MM.1S (cell line): ENCODE results near the gene RASSF4.

ENCODE experiments used
- DNase-seq: peaks from one replicate; pipeline ENCODE4 v3.0.0-alpha.2; 2015
- H2AFZ ChIP-seq: fragments of 300-600 bp; sonication (generic); 2 replicates; pipeline ENCODE4 v1.6.0; 2016; ENCODE audit warnings: antibody characterized with exemption, low read length
- H3F3A ChIP-seq: fragments of 300-600 bp; sonication (generic); 2 replicates; pipeline ENCODE4 v1.6.1; 2016; ENCODE audit warnings: mild to moderate bottlenecking, antibody characterized with exemption, low read length, moderate library complexity, mixed read lengths; ENCODE audit not compliant: insufficient read depth
- H3K27ac ChIP-seq: fragments of 300-600 bp; sonication (generic); 2 replicates; pipeline ENCODE4 v1.5.1; 2016; ENCODE audit warnings: mild to moderate bottlenecking, low read length
- H3K27me3 ChIP-seq: fragments of 300-600 bp; sonication (generic); replicated peaks from 2 replicates; pipeline ENCODE4 v1.6.0; 2016; ENCODE audit warnings: low read length; ENCODE audit not compliant: insufficient read depth
- H3K36me3 ChIP-seq: fragments of 300-600 bp; sonication (generic); replicated peaks from 2 replicates; pipeline ENCODE4 v1.6.1; 2016; ENCODE audit warnings: mild to moderate bottlenecking, low read length, mixed read lengths; ENCODE audit not compliant: insufficient read depth
- H3K4me1 ChIP-seq: fragments of 300-600 bp; sonication (generic); 2 replicates; pipeline ENCODE4 v1.6.1; 2016; ENCODE audit warnings: low read length, mixed read lengths
- H3K4me2 ChIP-seq: fragments of 300-600 bp; sonication (generic); 2 replicates; pipeline ENCODE4 v1.6.0; 2016; ENCODE audit warnings: low read depth, low read length
- H3K4me3 ChIP-seq: fragments of 300-600 bp; sonication (generic); 2 replicates; pipeline ENCODE4 v1.5.1; 2016; ENCODE audit warnings: low read length, mixed read lengths
- H3K79me2 ChIP-seq: fragments of 300-600 bp; sonication (generic); 2 replicates; pipeline ENCODE4 v1.6.1; 2016; ENCODE audit warnings: mixed run types, low read length, mixed read lengths
- H3K9ac ChIP-seq: fragments of 300-600 bp; sonication (generic); 2 replicates; pipeline ENCODE4 v1.6.1; 2016; ENCODE audit warnings: low read length, mixed read lengths
- H3K9me2 ChIP-seq: fragments of 300-600 bp; sonication (generic); replicated peaks from 2 replicates; pipeline ENCODE4 v1.6.1; 2016; ENCODE audit warnings: mild to moderate bottlenecking, low read length, mixed read lengths; ENCODE audit not compliant: insufficient read depth
- H3K9me3 ChIP-seq: fragments of 300-600 bp; sonication (generic); replicated peaks from 2 replicates; pipeline ENCODE4 v1.6.1; 2016; ENCODE audit warnings: mild to moderate bottlenecking, low read length, mixed read lengths; ENCODE audit not compliant: insufficient read depth
- H4K20me1 ChIP-seq: fragments of 300-600 bp; sonication (generic); 2 replicates; pipeline ENCODE4 v1.6.1; 2016; ENCODE audit warnings: mild to moderate bottlenecking, low read length, moderate library complexity, mixed read lengths; ENCODE audit not compliant: insufficient read depth
- EZH2 ChIP-seq: fragments of 300-600 bp; sonication (generic); optimal IDR thresholded peaks from 2 replicates; pipeline ENCODE3; 2017; ENCODE audit warnings: low read depth, mild to moderate bottlenecking, antibody characterized with exemption, low read length, mixed read lengths
- EZH2phosphoT487 ChIP-seq: fragments of 300-600 bp; sonication (generic); IDR thresholded peaks from 2 replicates; pipeline ENCODE4 v1.6.1; 2018; ENCODE audit warnings: antibody characterized with exemption, low read length
- TF ChIP-seq, protein P1 (sequence below): fragments of 300-600 bp; sonication (generic); IDR thresholded peaks from 2 replicates; pipeline ENCODE4 v1.5.1; 2016; ENCODE audit warnings: antibody characterized with exemption, low read length, mixed read lengths

RASSF4 gene

DNA sequence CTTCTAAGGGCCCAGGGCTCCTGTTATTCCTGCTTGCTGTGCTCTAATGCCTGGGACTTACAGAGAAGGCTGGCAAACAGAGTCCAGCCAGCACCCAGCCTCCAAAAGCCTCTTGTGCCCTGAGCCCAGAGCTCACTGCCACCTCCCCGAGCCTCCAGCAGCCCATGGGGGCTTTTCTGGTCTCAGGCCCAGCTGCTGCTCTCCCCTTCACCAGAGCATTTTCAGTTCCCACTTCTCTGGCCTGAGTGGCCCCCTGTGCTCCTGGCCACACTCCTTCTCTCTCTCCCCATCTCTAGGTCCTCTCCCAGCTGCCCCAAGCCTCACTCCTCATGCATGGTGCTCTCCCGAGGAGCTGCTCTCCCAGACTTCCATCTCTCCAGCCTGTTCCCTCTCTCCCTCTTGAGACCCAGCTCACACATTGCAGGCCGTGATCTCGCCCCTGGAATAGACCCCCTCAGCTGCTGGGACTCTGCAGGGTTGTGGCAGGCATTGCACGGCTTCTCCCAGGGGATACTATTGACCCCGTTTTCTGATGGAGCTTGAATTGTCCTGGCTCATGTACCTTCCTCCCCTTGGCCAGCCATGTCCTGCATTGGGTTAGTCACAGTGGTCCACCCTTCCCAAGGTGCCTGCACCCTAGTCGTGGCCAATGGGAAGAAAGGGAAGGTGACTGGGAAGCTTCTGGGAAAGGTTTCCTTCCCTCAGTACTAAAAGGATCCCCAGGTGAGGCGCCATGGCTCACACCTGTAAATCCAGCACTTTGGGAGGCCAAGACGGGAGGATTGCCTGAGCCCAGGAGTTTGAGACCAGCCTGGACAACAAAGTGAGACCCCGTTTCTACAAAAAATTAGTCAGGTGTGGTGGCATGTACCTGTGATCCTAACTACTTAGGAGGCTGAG, 9.0 kb upstream of the RASSF4 start:
- no peaks in the 10 kb centered on the region for H3F3A ChIP-seq
- H3K4me2 ChIP-seq: no peak overlapping the region
- H3K9me2 ChIP-seq: no peaks in the 10 kb centered on the region
- no peak overlapping the region for H3K27ac ChIP-seq
- H3K4me3 ChIP-seq: no peak overlapping the region
- H3K9ac ChIP-seq: no peak overlapping the region
- no peaks in the 10 kb centered on the region for H3K4me1 ChIP-seq
- H3K27me3 ChIP-seq: no peaks in the 10 kb centered on the region
- H3K36me3 ChIP-seq: no peaks in the 10 kb centered on the region
- no peak overlapping the region for H2AFZ ChIP-seq
- no peaks in the 10 kb centered on the region for H3K79me2 ChIP-seq
- H3K9me3 ChIP-seq: no peaks in the 10 kb centered on the region
- no peaks in the 10 kb centered on the region for H4K20me1 ChIP-seq
- TF ChIP-seq, protein P1, sequence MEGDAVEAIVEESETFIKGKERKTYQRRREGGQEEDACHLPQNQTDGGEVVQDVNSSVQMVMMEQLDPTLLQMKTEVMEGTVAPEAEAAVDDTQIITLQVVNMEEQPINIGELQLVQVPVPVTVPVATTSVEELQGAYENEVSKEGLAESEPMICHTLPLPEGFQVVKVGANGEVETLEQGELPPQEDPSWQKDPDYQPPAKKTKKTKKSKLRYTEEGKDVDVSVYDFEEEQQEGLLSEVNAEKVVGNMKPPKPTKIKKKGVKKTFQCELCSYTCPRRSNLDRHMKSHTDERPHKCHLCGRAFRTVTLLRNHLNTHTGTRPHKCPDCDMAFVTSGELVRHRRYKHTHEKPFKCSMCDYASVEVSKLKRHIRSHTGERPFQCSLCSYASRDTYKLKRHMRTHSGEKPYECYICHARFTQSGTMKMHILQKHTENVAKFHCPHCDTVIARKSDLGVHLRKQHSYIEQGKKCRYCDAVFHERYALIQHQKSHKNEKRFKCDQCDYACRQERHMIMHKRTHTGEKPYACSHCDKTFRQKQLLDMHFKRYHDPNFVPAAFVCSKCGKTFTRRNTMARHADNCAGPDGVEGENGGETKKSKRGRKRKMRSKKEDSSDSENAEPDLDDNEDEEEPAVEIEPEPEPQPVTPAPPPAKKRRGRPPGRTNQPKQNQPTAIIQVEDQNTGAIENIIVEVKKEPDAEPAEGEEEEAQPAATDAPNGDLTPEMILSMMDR: no peak
- TF ChIP-seq EZH2phosphoT487 (no peak), EZH2 (no peak)
- DNase-seq: no peak

DNA sequence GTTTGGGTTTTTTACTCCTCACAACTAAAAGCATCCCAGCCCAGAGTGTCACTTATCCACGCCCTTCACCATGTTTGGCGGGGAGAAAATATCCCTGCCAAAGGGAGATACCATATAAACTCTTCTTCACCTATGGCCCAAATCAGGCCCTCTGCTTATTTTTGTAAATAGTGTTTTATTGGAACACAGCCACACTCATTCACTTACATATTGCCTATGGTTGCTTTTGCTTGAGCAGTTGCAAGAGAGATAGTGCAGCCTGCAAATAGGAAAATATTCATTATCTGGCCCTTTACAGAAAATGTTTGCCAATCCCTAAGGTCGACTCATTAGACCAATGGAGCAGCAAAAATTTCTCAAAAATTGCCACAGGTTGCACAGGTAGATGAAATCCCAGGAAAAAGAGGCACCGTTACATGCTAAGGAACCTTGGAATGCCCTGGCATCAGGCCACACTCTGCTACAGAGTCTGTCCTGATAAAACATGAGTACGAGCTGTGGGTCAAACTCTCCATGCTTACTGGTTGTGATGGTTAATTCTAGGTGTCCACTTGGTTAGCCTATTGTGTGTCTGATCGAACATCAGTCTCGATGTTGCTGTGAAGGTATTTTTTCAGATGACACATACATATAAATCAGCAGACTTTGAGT, 7.9 kb upstream of the RASSF4 start:
- no peaks in the 10 kb centered on the region for H3K79me2 ChIP-seq
- no peak for DNase-seq
- no peak overlapping the region for H3K4me2 ChIP-seq
- no peak for TF ChIP-seq EZH2
- TF ChIP-seq, protein P1: no peak
- no peak for TF ChIP-seq EZH2phosphoT487
- no peak overlapping the region for H2AFZ ChIP-seq
- H3K9me3 ChIP-seq: no peaks in the 10 kb centered on the region
- H3K27ac ChIP-seq: no peak overlapping the region
- no peak overlapping the region for H3K9ac ChIP-seq
- H3K4me3 ChIP-seq: no peak overlapping the region
- H3K27me3 ChIP-seq: no peaks in the 10 kb centered on the region
- H4K20me1 ChIP-seq: no peaks in the 10 kb centered on the region
- no peaks in the 10 kb centered on the region for H3K36me3 ChIP-seq
- H3K4me1 ChIP-seq: no peaks in the 10 kb centered on the region
- no peaks in the 10 kb centered on the region for H3F3A ChIP-seq
- H3K9me2 ChIP-seq: no peaks in the 10 kb centered on the region

DNA sequence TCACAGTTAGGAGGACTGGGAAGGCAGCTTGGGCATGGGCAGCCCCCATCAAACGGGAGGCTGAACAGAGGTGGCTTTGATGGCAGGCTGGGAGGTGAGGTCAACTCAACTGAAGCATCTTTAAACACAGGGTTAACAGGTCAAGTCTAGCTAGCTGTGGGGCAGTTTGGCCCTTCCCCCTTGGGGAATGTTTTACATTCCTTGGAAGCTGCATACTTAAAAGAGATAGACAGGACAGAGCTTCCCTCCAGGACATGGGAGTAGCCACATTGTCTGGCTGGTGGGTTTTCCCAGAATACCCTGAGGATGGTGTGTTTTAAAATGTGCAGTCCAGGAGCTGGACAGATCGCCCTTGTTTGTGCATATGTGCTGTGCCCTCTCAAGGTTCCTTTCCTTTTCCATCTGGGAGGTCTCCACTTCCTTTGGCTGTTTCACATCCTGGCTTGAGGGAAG, 6.8 kb upstream of the RASSF4 start:
- H3K36me3 ChIP-seq: no peaks in the 10 kb centered on the region
- H3K4me1 ChIP-seq: no peaks in the 10 kb centered on the region
- no peaks in the 10 kb centered on the region for H3K27me3 ChIP-seq
- no peak overlapping the region for H2AFZ ChIP-seq
- H3F3A ChIP-seq: no peaks in the 10 kb centered on the region
- no peak overlapping the region for H3K4me2 ChIP-seq
- no peaks in the 10 kb centered on the region for H4K20me1 ChIP-seq
- H3K4me3 ChIP-seq: no peak overlapping the region
- no peak overlapping the region for H3K27ac ChIP-seq
- DNase-seq: no peak
- no peaks in the 10 kb centered on the region for H3K9me2 ChIP-seq
- TF ChIP-seq, protein P1: no peak
- TF ChIP-seq EZH2: no peak
- H3K9me3 ChIP-seq: no peaks in the 10 kb centered on the region
- peaks cover 4% of the 10 kb centered on the region; the same call in 1 of the 2 replicates for H3K79me2 ChIP-seq
- no peak overlapping the region for H3K9ac ChIP-seq
